Astrocyte of the hippocampus (primary cell): ENCODE measurements around the gene RNF207.

Source experiments
- DNase-seq: peaks from one replicate; pipeline ENCODE4 v3.0.0; 2011; ENCODE audit warnings: low read depth, low spot score

RNF207 gene

DNA sequence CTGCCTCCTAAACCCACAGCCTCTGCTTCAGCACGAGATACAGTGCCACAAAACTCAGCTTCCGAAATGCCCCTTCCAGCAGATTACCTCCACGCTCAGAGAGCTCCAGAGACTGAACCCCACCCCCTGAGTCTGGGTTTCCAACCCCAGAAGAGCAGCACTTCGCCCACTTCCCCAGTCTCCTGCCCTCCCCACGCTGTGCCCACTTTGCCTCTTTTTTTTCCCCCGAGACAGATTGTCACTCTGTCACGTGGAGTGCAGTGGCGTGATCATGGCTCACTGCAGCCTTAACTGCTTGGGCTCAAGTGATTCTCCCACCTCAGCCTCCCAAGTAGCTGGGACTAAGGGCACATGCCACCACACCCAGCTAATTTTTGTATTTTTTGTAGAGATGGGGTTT lies 19.7 kb downstream of the RNF207 start:
- no peak for DNase-seq

DNA sequence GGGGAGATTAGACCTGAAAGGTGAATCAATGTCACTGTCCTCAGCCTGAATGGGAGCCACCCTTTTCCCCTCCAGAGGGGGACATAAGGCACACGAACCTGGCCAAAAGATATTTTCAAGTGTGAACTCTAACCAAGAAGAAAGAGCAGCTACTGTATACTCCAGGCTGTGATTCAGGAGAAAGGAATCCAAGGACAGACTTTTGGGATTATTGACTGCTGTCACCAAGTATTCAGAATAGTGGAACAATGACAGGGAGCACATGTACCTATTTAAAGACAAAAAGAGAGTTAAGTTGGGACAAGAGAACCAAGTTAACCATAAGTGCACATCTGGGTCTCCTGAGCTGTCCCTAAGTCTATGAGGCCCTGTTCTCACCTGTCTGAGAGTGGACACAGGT lies 27.5 kb downstream of the RNF207 start:
- DNase-seq, result no peak

DNA sequence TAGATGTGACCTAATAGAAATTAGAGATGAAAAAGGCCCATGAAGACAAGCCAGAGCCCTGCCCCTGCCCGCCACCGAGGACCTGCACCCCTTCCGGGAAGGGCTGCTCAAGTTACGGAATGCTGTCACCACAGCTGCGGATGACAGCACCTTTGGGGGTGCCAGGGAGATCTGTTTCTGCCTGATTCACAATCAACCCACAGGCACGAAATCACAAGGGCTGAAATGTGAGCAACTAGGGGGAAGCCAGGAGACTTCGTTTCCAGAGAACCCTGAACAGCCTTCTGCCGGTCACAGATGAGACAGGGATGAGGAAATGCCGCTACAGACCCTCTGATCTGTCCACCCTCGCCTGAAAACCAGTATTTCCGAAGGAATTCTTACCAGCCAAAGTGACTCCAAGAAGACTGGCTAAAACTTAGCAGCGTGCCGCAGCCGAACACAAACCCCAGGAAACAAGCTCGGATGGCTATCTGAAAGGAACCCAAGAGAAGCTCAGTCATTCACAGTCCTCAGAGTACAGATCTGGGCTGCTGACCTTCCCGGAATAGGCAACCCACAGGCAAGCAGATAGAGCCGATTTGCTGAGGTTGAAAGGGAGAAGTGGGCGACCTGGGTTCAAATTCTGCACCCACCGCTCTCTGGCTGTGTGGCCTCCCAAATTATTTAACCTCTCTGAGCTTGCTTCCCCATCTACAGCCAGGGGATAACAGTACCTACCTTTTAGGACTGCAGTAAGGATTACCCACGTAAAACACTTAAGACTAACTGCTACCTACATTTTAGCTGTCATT lies 28.8 kb downstream of the RNF207 start:
- DNase-seq, result peak; percentile 45

DNA sequence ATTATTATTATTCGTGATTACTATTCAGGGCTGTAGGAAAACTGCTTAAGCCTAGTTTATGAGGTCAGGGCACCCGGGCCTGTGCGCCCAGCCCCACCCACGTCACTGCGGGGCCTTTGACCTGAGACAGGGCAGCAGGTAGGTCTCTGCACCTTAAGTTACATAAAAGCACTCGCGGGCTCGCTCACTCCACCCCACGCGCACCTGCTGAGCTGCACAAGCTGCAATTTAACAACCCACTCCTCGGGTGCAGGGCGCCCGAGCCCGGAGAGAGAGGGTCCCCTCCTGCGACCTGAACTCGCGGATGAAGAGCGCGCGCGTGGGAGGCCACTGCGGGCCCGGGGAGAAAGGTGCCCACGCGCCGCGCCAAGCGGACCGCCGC lies 29.4 kb downstream of the RNF207 start:
- no peak for DNase-seq

DNA sequence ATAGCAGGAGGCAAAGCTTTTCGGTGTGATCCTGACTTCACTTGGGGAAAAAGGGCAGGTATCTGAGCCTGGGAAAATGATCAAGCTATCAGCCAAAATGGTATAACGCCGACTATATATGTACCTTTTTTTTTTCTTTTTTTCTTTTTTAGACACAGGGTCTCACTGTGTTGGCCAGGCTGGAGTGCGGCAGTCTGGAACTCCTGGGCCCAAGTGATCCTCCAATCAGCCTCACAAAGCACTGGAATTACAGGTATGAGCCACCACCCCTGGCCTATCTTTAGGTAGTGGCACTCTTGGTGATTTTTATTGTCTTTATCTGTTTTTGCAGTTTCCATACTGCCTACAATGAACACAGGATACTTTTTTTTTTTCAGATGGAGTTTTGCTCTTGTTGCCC lies 31.2 kb downstream of the RNF207 start:
- DNase-seq, result no peak

DNA sequence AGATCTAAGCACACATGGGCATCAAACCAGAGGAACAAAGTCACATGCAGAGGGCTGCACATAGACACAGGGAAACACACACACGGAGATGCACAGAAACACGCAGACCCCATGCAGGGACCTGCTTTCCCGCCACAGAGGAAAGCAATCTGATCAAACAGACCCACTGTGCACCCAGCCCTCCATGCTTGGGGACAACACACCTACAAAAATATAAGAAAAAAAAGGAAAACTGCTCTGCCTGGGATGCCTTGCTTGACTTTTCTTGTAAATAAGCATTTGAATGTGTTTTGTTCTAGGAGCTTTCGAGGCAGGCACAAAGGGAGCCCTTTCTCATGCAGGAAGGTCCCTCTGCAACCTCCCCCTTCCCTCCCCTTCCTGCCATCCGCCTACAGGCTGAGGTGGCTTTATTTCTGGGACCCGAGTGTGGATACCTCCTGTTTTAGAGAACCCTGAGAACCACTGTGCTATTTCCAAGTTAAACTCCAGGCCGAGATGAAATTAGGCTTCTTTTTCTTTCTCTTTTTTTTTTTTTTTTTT lies 33.4 kb downstream of the RNF207 start:
- no peak for DNase-seq

DNA sequence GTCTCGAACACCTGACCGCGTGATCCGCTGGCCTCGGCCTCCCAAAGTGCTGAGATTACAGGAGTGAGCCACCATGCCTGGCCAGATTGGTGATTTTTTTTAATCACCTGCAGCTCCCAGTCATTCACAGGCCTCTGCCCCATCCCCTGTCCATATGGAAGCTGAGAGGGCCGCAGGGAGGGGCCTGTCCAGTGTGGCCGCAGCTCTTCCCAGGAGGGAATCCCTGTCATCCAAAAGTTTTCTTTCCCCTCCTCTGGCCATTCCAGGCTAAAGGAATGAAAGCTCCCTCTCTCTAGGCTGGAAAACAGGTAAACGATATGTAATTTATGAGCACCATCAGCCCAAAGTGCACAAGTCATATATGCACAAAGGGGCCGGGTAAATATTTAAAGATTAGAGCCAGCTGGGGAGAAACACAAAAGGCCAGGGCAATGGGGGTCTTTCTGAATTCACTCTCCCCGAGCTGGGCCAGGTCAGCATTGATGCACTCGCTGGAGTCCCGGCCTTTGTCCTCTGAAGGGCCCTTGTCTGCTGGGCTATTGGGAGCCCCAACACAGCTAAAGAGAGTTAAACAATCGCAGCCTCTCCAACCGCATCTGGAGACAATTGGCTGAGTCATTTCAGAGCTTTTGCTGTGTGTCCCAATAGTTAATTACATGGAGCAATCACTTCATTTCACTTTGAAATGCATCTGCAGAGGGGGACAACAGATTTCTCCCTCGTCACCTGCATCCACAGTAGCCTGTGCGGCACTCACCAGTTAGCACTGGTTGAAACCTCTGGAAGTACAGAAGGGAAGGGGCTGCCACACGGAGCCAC lies 34.2 kb downstream of the RNF207 start:
- DNase-seq, result no peak

DNA sequence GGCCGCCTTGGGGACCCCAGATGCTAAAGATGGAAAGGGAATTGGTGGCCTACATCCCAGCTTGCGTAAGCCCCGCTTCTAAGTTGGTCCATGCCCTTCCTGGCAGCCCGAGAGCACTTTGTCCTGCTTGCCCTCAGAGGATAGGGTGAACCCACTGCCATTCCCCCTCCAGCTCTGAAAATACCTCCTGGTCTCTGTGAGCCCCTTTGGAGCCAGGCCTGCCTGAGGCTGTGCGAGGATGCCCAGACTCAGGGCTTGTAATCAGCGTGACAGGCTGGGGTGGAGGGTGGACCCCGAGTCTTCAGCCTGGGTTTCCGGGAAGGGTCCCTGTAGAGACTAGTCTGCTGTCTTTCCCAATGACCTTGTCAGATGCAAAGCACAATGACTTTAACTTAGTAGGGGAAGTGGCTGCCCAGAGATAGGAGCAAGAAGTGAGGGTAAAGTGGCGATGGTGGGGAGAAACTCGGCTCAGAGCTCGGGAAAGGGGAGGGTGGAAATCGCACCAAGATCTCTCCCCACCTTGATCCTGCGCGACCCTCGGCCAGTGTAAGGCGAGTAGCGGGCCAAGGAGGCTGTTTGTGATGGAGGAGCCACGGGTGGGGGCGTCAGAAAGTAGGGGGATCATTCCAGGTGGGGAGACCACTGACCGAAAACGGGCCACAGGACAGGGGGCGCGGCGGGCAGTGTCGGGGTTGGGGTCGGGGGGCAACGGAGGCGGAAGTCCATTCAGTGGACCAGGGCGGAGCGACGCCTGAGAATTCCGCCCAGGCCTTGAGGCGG lies 35.4 kb downstream of the RNF207 start:
- no peak for DNase-seq

DNA sequence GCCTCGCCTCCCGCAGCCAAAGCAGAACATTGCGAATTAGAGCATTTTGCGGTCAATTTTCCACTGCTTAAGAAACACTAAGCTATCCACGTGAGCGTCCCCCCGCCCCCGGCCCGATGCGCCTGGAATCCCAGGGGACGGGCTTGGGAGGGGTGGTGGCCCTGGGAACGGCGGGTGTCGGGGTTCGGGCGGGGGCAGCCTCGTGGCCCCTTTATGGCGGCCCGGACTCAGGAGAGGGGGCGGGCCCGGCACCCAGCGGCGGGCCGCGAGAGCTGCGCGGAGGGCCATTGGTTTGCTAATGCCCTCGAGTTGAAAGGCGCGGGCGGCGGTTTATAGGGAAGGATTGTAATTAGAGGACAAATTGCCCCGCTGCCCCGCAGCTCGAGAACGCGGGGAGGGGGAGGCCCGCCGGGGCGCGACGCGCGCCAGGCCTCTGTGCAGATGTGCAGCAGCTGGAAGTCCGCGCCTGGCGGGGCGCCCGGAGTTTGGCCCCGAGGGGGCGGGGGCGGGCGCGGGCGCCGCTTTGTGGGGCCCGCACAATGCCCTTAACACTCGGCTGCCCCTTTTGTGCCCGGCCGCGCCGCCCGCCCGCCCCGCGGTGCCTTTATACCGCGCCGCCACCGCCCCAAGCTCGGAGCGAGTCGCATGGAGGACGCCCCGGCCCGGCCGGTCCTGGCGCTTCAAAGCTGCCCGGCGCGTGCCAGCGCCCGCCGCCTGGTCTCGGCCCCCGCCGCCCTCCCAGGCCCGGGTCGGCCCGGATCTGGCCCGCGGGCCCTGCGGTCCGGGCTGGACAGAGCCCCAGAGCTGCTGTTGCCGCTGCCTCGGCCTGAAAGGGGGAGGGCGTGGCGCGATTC lies 36.2 kb downstream of the RNF207 start:
- DNase-seq, result no peak

DNA sequence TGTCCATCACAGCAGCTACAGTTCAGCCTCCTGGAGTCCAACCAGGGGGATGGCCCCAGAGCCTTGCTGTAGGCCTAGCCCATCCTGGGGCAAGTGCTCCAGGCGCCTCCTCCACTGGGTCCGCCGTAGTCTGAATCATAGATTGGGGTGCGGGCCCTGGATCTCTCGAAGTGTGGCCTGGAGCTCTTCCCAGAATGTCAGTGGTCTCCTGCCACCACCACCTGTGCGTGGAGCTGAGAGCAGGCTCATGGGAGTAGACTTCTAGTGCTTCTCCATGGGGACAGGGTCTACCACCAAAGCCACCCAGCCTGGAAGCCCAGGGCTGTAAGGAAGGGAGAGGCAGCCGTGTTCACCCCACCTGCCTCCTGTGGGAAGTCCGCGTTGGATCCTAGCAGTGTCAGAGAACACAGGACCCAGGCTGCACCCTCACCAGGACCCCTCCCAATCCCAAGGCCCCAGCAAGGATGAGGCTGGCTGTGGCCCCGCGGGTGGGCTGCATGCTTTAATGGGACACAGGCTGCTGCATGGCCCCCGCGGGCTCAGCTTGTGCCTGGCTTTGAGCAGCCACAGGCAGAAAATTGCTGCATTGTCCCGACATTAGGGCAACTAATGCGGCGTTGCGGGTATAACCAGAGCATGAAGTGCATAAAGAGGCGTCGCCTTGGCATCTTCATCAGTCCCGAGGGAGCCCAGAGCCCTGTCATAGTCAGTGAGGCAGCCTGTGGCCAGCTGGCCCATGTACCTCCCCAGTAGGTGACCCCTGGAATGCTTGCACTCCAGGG lies 37.3 kb downstream of the RNF207 start:
- no peak for DNase-seq

DNA sequence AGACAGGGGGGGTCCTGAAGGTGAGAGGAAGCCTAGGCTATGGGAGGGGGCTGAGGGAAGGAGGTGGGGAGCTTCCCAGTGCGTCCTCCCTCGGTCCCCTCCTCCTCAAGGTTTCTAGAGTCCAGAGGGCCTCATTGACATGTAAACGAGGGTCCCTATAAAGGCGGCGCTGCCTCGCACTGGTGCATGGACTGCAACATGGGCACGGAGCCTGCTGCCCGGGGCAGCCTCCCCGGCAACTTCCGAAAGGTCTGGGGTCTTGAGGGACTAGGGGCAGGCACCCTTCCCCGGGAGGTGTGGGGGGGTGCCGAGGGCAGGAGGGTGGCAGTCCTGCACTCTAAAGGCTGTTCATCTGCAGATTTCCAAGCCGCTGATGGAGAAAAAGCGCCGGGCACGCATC lies 38.1 kb downstream of the RNF207 start, which contains the start of gene HES3:
Gene HES3 (plus strand): TSS at position 187 of the 400 bp plus-strand sequence. CDS start 187 bp downstream, at position 374.
- DNase-seq, result no peak

DNA sequence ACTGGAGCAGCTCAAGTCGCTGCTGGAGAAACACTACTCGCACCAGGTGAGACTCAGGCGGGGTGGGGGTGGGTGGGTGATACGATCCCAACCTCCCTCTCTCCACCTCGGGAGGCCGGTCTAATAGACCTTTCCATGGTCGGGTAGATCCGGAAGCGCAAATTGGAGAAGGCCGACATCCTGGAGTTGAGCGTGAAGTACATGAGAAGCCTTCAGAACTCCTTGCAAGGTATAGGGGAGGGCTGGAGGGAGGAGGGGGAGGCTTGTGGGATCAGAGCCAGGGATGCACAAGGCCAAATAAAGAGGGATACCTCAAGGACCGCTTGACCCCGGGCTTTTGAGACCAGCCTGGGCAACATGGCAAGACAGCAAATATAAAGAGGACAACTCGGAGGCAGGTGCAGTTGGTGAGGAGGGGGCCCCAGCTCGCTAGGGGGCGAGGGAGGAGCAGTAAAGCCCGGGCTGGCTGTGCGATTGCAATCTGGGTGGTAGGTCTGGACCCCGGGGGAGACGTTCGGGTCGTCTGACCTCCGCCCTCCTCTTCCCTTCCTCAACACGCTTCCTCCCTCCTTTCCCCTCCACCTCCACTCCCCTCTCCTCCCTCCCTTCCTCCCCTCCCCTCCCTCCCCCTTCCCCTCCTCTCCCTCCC lies 38.6 kb downstream of the RNF207 start:
- no peak for DNase-seq

DNA sequence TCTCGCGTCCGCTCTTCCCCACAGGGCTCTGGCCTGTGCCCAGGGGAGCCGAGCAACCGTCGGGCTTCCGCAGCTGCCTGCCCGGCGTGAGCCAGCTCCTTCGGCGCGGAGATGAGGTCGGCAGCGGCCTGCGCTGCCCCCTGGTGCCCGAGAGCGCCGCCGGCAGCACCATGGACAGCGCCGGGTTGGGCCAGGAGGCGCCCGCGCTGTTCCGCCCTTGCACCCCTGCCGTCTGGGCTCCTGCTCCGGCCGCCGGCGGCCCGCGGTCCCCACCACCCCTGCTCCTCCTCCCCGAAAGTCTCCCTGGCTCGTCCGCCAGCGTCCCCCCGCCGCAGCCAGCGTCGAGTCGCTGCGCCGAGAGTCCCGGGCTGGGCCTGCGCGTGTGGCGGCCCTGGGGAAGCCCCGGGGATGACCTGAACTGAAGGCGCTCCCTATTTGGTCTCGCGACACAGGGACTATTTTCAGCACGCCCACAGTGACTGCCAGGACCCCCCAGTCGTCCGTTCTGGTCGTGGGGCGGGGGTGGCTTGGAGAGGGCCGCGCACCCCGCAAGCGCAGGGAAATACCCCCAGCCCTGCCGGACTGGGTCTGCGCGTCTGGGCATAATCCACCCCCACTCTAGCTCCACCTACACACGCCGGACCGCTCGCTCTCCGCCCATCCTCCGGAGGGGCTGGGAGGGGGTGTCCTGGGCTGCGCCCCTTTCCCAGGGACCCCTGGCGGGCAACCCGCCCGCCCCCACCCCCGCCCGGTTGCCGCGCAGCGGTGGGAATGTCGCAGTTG lies 39.4 kb downstream of the RNF207 start:
- DNase-seq, result peak; percentile 96

DNA sequence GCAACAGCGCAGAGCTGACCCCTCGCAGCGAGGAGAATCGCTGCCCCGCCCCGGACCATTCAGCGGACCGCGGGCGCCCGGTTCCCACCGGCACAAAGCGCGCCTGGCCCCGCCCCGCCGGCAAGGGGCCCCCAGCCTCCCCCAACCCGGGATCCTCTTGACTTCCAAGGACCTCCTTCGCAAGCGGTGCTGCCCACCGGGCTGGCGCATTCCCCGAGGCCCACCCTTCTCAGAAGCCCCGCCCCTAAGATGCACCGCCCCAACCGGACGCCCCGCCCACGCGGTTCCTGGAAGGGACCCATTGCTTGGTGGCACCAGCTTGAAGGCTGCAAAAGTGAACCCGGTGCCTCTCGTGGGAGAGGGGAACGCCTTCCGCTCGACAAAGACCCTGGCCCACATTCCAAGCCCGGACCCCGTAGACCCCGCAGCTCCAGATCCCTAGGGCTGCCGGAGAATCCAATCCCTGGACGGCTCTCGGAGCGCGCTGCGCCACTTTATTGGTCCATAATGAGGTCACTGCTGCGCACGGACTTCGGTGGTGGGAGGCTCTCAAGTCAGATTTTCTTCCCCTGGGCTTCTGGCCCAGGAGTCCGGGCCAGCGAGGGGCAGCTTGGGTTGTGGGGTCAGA lies 40.1 kb downstream of the RNF207 start:
- no peak for DNase-seq

DNA sequence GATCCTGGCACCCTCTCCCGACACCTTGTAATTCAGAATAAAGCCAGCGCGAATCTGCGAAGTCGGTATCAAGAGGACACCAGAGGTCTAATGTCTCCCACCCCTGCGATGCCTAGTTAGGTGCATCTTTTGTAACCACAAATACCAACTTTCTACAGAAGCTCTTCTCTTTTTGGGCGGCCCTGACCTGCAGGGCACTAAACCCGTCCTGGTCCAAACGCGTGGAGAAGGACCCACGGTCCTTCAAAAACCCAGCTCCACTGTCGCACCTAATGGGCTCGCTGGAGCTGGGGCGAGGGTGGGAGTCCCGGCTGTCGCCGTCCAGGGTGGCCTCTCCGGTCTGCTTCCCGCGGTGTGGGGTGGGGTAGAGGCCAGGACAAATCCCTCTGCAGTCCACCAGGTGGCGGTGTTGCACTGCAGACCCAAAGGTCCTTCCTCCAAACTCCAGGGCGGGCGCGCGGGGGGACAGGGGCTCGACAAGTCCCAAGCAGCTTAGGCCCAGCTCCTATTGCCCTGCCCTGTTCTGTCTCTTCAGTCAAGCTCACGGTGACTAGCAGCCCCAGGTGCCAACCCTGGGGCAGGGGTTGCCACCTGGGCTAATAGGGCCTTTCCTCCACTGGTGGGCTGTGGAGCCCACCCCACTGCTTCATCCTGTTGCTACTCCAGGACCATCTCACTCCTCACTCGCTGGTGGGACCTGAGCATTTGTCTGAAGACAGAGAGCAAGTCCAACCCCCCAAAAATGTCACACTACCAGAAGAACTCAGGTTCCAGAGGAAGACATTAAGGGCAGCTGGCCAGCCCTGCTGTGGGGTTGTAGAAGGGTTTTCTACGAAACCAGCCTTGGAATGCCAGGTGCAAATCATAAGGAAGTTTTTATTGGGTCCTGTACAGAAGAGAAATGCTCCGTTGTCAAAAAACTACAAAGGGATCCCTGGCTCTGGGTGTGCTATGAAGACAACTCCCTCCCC lies 40.9 kb downstream of the RNF207 start:
- peak; percentile 88 for DNase-seq

DNA sequence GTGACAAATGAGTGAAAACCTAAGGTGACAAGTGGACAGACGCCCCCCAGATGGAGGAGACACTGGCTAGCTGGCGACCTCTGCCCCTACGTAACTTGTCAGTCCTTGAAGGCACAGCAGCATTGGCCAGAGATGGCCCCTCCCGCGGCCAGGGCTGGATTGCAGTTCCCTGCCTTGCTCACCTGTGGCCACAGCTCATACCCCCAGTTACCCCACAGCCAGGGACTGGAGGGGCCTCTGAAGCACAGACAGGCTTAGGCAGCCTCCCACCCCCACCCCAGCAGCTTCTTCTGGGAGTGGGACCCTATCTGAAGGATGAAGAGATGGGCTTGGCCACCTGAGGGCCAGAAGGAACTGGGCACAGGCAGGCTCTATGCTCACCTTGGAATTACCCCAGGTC lies 41.7 kb downstream of the RNF207 start:
- no peak for DNase-seq

DNA sequence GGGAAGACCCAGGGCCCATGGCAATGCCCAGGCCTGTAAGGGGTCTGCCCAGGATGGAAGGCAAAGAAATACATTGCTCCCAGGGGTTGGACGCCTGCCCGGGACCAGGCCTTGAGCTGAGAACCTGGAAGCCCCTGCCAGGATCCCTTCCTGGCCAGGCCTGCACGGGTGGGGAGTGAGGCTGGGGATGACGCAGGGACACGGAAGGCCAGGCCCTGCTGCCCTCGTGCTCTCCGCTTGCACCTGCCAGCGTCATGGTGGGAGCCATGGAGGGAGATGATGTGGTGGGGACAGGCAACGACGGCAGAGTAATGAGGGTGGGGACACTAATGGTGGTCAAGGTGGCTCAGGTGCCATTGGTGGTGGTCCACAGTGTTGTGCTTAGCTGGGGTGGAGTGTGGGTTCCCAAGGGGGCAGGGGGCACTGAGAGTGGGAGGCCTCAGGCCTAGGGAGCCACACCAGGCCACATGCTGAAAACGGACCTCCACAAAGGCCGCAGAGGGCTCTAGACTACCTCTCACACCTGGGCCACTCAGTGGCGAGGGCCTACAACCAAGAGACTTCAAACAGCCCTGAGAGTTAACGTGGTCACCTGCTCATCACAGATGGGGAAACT lies 42.4 kb downstream of the RNF207 start:
- DNase-seq, result no peak
